H1 (cell line): ENCODE measurements around the gene MT1B. TPM values are rescaled to one million over a fixed set of nuclear protein-coding genes. Genes with fewer than 3 reads are reported as not detected.

Experiments used
- CTCF ChIA-PET: fragments of 300-600 bp; sonication (Branson Sonifier 250); formaldehyde crosslinking; loops from one replicate; lab custom pipeline; 2021; ENCODE audit not compliant: partially characterized antibody; lab: Charles Lee
- POLR2A ChIA-PET: fragments of 300-600 bp; sonication (Branson Sonifier 250); formaldehyde crosslinking; loops from one replicate; lab custom pipeline; 2021; ENCODE audit warnings: inconsistent platforms; ENCODE audit not compliant: partially characterized antibody; lab: Charles Lee
- DNase-seq, 2 experiments: peaks; one replicate each; pipeline versions ENCODE4 v3.0.0 to v3.0.0-alpha.2; 2010 to 2022; ENCODE audit warnings: low spot score in 2 of 2, low read depth in 1 of 2, mixed read lengths in 1 of 2
- FAIRE-seq: peaks from 2 replicates; lab custom pipeline; 2011; peaks lifted over from hg19 to GRCh38; lab: Jason Lieb, UNC
- H2AFZ ChIP-seq: 2 replicates; pipeline ENCODE4 v1.8.1; 2012; ENCODE audit warnings: low read length, inconsistent platforms
- H2AK5ac ChIP-seq: 2 replicates; pipeline ENCODE4 v1.6.1; 2013; ENCODE audit warnings: low read depth, low read length
- H2BK120ac ChIP-seq: replicated peaks from 2 replicates; pipeline ENCODE3; 2013; ENCODE audit warnings: low read depth, low read length, inconsistent platforms
- H2BK12ac ChIP-seq: 2 replicates; pipeline ENCODE4 v1.6.1; 2013; ENCODE audit warnings: low read depth, low read length
- H2BK15ac ChIP-seq: 2 replicates; pipeline ENCODE4 v1.6.1; 2013; ENCODE audit warnings: low read length
- H2BK20ac ChIP-seq: 2 replicates; pipeline ENCODE4 v1.6.1; 2013; ENCODE audit warnings: low read length
- H2BK5ac ChIP-seq: 2 replicates; pipeline ENCODE4 v1.6.1; 2013; ENCODE audit warnings: low read depth, low read length
- H3K14ac ChIP-seq: 2 replicates; pipeline ENCODE4 v1.6.1; 2013; ENCODE audit warnings: inconsistent platforms; ENCODE audit not compliant: insufficient read length
- H3K18ac ChIP-seq: 2 replicates; pipeline ENCODE4 v1.6.1; 2013; ENCODE audit warnings: low read length; ENCODE audit errors: extremely low read depth
- H3K23ac ChIP-seq: 2 replicates; pipeline ENCODE4 v1.6.1; 2013; ENCODE audit warnings: inconsistent platforms; ENCODE audit not compliant: insufficient read length
- H3K23me2 ChIP-seq: 2 replicates; pipeline ENCODE4 v1.6.1; 2013; ENCODE audit warnings: low read depth, low read length
- H3K27ac ChIP-seq: 2 replicates; pipeline ENCODE4 v1.6.1; 2011; ENCODE audit warnings: low read depth, low read length, inconsistent platforms
- H3K27me3 ChIP-seq, 4 experiments: replicated peaks in 1 of 4; 1 replicate in 1 of 4; 2 replicates in 3 of 4; pipeline versions ENCODE4 v1.6.1 to v1.8.1; 2011 to 2013; ENCODE audit warnings: low read length in 3 of 4, mild to moderate bottlenecking in 3 of 4, inconsistent platforms in 2 of 4, mixed read lengths in 2 of 4, moderate library complexity in 1 of 4; ENCODE audit not compliant: control insufficient read depth in 3 of 4, insufficient read depth in 3 of 4; ENCODE audit errors: extremely low read depth in 1 of 4
- H3K36me3 ChIP-seq, 4 experiments: 2 replicates each; pipeline versions ENCODE4 v1.6.1 to v1.8.1; 2011 to 2013; ENCODE audit warnings: mild to moderate bottlenecking in 4 of 4, low read length in 3 of 4, moderate library complexity in 2 of 4, control low read depth in 1 of 4, inconsistent platforms in 1 of 4; ENCODE audit not compliant: insufficient read depth in 4 of 4, control insufficient read depth in 2 of 4
- H3K4ac ChIP-seq: replicated peaks from 2 replicates; pipeline ENCODE3; 2013; ENCODE audit warnings: low read length, low read depth, mixed read lengths, inconsistent platforms; ENCODE audit not compliant: insufficient read length
- H3K4me1 ChIP-seq, 4 experiments: replicated peaks in 1 of 4; 1 replicate in 1 of 4; 2 replicates in 3 of 4; pipeline versions ENCODE4 v1.6.1 to v1.8.1; 2011 to 2013; ENCODE audit warnings: low read length in 3 of 4, inconsistent platforms in 2 of 4, mixed read lengths in 1 of 4; ENCODE audit not compliant: insufficient read depth in 4 of 4, control insufficient read depth in 3 of 4
- H3K4me2 ChIP-seq, 2 experiments: 2 replicates each; pipeline versions ENCODE4 v1.6.1 to v1.8.1; 2011 to 2013; ENCODE audit warnings: low read depth in 2 of 2, low read length in 2 of 2, control low read depth in 1 of 2, inconsistent platforms in 1 of 2, mild to moderate bottlenecking in 1 of 2; ENCODE audit not compliant: insufficient read depth in 1 of 2
- H3K4me3 ChIP-seq, 4 experiments: fragments of 200-600, 300-600 bp in 1 of 4; sonication (generic), shearing (Covaris generic), sonication (Bioruptor Twin) in 1 of 4; 2 replicates each; pipeline versions ENCODE4 v1.5.1 to v1.8.1; 2011 to 2016; ENCODE audit warnings: low read length in 4 of 4, low read depth in 3 of 4, control low read depth in 2 of 4, inconsistent platforms in 2 of 4, mild to moderate bottlenecking in 2 of 4, mixed read lengths in 1 of 4, moderate library complexity in 1 of 4; ENCODE audit not compliant: insufficient read depth in 2 of 4; ENCODE audit errors: extremely low read depth in 1 of 4
- H3K56ac ChIP-seq: replicated peaks from 2 replicates; pipeline ENCODE3; 2013; ENCODE audit warnings: low read depth, mild to moderate bottlenecking, mixed read lengths, low read length, inconsistent platforms; ENCODE audit not compliant: insufficient read length
- H3K79me1 ChIP-seq: 2 replicates; pipeline ENCODE4 v1.6.1; 2013; ENCODE audit warnings: low read depth, low read length, control low read depth
- H3K79me2 ChIP-seq, 2 experiments: 2 replicates each; pipeline versions ENCODE4 v1.6.1 to v1.8.1; 2012 to 2013; ENCODE audit warnings: low read length in 2 of 2, mild to moderate bottlenecking in 2 of 2, inconsistent platforms in 1 of 2; ENCODE audit not compliant: insufficient read depth in 2 of 2, control insufficient read depth in 1 of 2
- H3K9ac ChIP-seq, 4 experiments: replicated peaks in 1 of 4; 1 replicate in 1 of 4; 2 replicates in 3 of 4; pipeline versions ENCODE4 v1.6.1 to v1.8.1; 2011 to 2013; ENCODE audit warnings: low read depth in 3 of 4, low read length in 3 of 4, control low read depth in 2 of 4, mild to moderate bottlenecking in 2 of 4, moderate library complexity in 2 of 4, inconsistent platforms in 1 of 4; ENCODE audit errors: extremely low read depth in 1 of 4
- H3K9me3 ChIP-seq, 2 experiments: 2 replicates each; pipeline versions ENCODE4 v1.6.1 to v1.8.1; 2012 to 2013; ENCODE audit warnings: mild to moderate bottlenecking in 2 of 2, moderate library complexity in 2 of 2, control low read depth in 1 of 2, inconsistent platforms in 1 of 2, low read depth in 1 of 2, low read length in 1 of 2, mixed read lengths in 1 of 2; ENCODE audit not compliant: insufficient read depth in 2 of 2
- H4K20me1 ChIP-seq, 2 experiments: replicated peaks in 1 of 2; 2 replicates each; pipeline versions ENCODE3 to v1.8.1; 2011 to 2013; ENCODE audit warnings: inconsistent platforms in 2 of 2, low read length in 2 of 2, mild to moderate bottlenecking in 1 of 2; ENCODE audit not compliant: insufficient read depth in 2 of 2, control insufficient read depth in 1 of 2
- H4K5ac ChIP-seq: 2 replicates; pipeline ENCODE4 v1.6.1; 2013; ENCODE audit warnings: low read length, low read depth, mixed read lengths, inconsistent platforms; ENCODE audit not compliant: insufficient read length
- H4K8ac ChIP-seq: 2 replicates; pipeline ENCODE4 v1.8.0; 2013; ENCODE audit warnings: mild to moderate bottlenecking, moderate library complexity, low read length, inconsistent platforms; ENCODE audit not compliant: insufficient read depth; ENCODE audit errors: extremely low read depth
- H4K91ac ChIP-seq: replicated peaks from 2 replicates; pipeline ENCODE3; 2013; ENCODE audit warnings: low read length, mixed read lengths, inconsistent platforms; ENCODE audit not compliant: insufficient read length
- BACH1 ChIP-seq: IDR thresholded peaks from 2 replicates; pipeline ENCODE4 v1.6.1; 2012; ENCODE audit warnings: low read length, improper control_type of control experiment
- EGR1 ChIP-seq: IDR thresholded peaks from 2 replicates; pipeline ENCODE4 v1.6.1; 2011; ENCODE audit warnings: low read depth, low read length, borderline replicate concordance
- EP300 ChIP-seq, 2 experiments: IDR thresholded peaks; 1 replicate in 1 of 2; 2 replicates in 1 of 2; pipeline ENCODE4 v1.6.1; 2011 to 2012; ENCODE audit warnings: low read depth in 2 of 2, low read length in 2 of 2, mild to moderate bottlenecking in 2 of 2, borderline replicate concordance in 1 of 2, inconsistent platforms in 1 of 2, moderate library complexity in 1 of 2
- FOSL1 ChIP-seq: IDR thresholded peaks from 2 replicates; pipeline ENCODE4 v1.6.1; 2011; ENCODE audit warnings: mild to moderate bottlenecking, low read depth, low read length, moderate library complexity; ENCODE audit not compliant: insufficient read depth
- KDM4A ChIP-seq: IDR thresholded peaks from one replicate; pipeline ENCODE4 v1.7.1; 2012; ENCODE audit warnings: low read depth, mild to moderate bottlenecking, moderate library complexity, low read length, inconsistent platforms; ENCODE audit not compliant: severe bottlenecking
- POLR2A ChIP-seq, 2 experiments: IDR thresholded peaks; 1 replicate in 1 of 2; 2 replicates in 1 of 2; pipeline ENCODE4 v1.6.1; 2011; ENCODE audit warnings: low read depth in 2 of 2, low read length in 2 of 2, mild to moderate bottlenecking in 2 of 2; ENCODE audit errors: control extremely low read depth in 1 of 2
- POU5F1 ChIP-seq: IDR thresholded peaks from 2 replicates; pipeline ENCODE4 v1.6.1; 2011; ENCODE audit warnings: low read depth, mild to moderate bottlenecking, low read length, moderate library complexity
- SAP30 ChIP-seq: fragments of 300-600 bp; sonication (generic); IDR thresholded peaks from 2 replicates; pipeline ENCODE4 v1.7.1; 2012; ENCODE audit warnings: low read length, moderate library complexity, mild to moderate bottlenecking, inconsistent platforms; ENCODE audit not compliant: insufficient read depth, insufficient replicate concordance
- SIN3A ChIP-seq, 2 experiments: IDR thresholded peaks in 1 of 2; conservative IDR thresholded peaks in 1 of 2; 2 replicates each; pipeline ENCODE4 v1.6.1; 2011 to 2012; ENCODE audit warnings: low read length in 2 of 2, improper control_type of control experiment in 1 of 2, low read depth in 1 of 2, mild to moderate bottlenecking in 1 of 2
- ZNF274 ChIP-seq: IDR thresholded peaks from 2 replicates; pipeline ENCODE4 v1.7.0; 2012; ENCODE audit warnings: low read length, borderline replicate concordance; ENCODE audit errors: extremely low read depth
- WGBS, 2 experiments: shearing (Covaris generic) in 1 of 2; methylation state at CpG; one replicate each; pipeline versions ENCODE4 v1.1.6 to v1.1.7; 2013 to 2015; ENCODE audit warnings: low lambda C conversion rate in 2 of 2, mixed read lengths in 2 of 2, inconsistent platforms in 1 of 2, low coverage in 1 of 2, missing lambda C conversion rate in 1 of 2; ENCODE audit not compliant: insufficient replicate concordance in 2 of 2, insufficient coverage in 1 of 2, insufficient read length in 1 of 2; ENCODE audit errors: extremely low coverage in 1 of 2, missing lambda C conversion rate in 1 of 2; 5-methylcytosine and 5-hydroxymethylcytosine counted together
- polyA plus RNA-seq, 7 experiments: library from polyadenylated mRNA; depleted of rRNA in 3 of 7; stranded (reverse) in 5 of 7; unstranded in 2 of 7; fragments of >200 nt in 5 of 7; fragments of 200-250 nt in 2 of 7; gene quantifications; 1 replicate in 5 of 7; 2 replicates in 1 of 7; 4 replicates in 1 of 7; pipeline versions ENCODE4 v1.2.1 to v1.2.3, GENCODE V29; 2011 to 2013; ENCODE audit warnings: missing spikeins in 2 of 7, mixed read lengths in 2 of 7
- total RNA-seq: library from RNA; stranded (reverse); fragmentation: NEBNext Ultra II Directional; extraction: Animal tissue kit (Norgen Biotek cat#: 25700); gene quantifications from 2 replicates; pipeline ENCODE4 v1.2.1, GENCODE V29; 2021
- TF ChIP-seq, protein P1 (sequence below), 3 experiments: IDR thresholded peaks; 1 replicate in 2 of 3; 2 replicates in 1 of 3; pipeline versions ENCODE4 v1.5.1 to v1.6.1; 2011; ENCODE audit warnings: low read length in 3 of 3, mild to moderate bottlenecking in 3 of 3, inconsistent platforms in 2 of 3, low read depth in 1 of 3, moderate library complexity in 1 of 3; ENCODE audit not compliant: insufficient read depth in 1 of 3; ENCODE audit errors: control extremely low read depth in 1 of 3

The MT1B gene
- total and polyA plus RNA-seq, 2 of the 8 experiments (the other 6 are each of a cell fraction or from before 2014, with no cell fraction given): not detected

DNA sequence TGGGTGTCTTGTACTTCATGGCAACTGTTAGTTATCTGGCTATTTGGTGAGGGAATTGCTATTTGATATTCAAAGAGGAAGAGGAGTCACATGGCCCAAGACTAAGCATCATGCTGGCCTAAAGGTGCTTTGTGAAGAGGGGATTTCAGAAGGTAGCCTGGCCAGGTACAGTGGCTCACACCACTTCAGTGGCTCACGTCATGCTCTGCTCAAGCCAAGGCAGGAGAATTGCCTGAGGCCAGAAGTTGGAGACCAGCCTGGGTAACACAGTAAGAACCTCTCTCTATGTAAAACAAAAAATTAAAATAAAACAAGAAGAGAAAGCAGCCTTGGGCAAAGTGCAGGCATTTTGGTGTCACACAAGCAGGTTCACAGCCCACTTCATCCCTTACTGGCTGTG lies 6.4 kb upstream of the MT1B start:
- no peak overlapping the region for H2BK20ac ChIP-seq
- H3K18ac ChIP-seq: no peak overlapping the region
- H3K23ac ChIP-seq: no peak overlapping the region
- no peaks in the 10 kb centered on the region for H3K79me2 ChIP-seq
- H2BK15ac ChIP-seq: no peak overlapping the region
- DNase-seq (no peak), FAIRE-seq (no peak)
- no peak overlapping the region for H2AFZ ChIP-seq
- H4K8ac ChIP-seq: no peak overlapping the region
- no peak overlapping the region for H3K4me2 ChIP-seq
- no peak overlapping the region for H3K14ac ChIP-seq
- H3K56ac ChIP-seq: no peak overlapping the region
- peaks cover 4 to 17% of the 10 kb centered on the region in 2 experiments for H4K20me1 ChIP-seq
- peaks cover 0 to 18% (median 7%) of the 10 kb centered on the region in 4 experiments; a peak in 6 of 7 replicates for H3K4me1 ChIP-seq
- H2BK120ac ChIP-seq: no peak overlapping the region
- 64% methylated on average over 1 of the region's 1 CpG; no CpG with 5 or more reads in 1 of the 2 experiments for WGBS, 2 experiments
- H3K9me3 ChIP-seq: no peaks in the 10 kb centered on the region
- H3K4ac ChIP-seq: no peak overlapping the region
- H4K5ac ChIP-seq: no peak overlapping the region
- no peaks in the 10 kb centered on the region for H3K36me3 ChIP-seq
- no peak overlapping the region for H3K27ac ChIP-seq
- H2BK5ac ChIP-seq: no peak overlapping the region
- H2AK5ac ChIP-seq: no peak overlapping the region
- H3K27me3 ChIP-seq: peaks cover 75 to 97% (median 92%) of the 10 kb centered on the region in 4 experiments
- no peak overlapping the region for H3K9ac ChIP-seq
- H4K91ac ChIP-seq: no peak overlapping the region
- ChIA-PET CTCF (interaction anchor here (1.4 to 3.1 kb wide), 2 partner anchors 32 to 43 kb away, joined by 5 to 29 read pairs; no protein-coding TSS in a partner anchor), POLR2A (interaction anchor here (0.8 to 1.1 kb wide), 2 partner anchors 13 to 19 kb away, joined by 3 read pairs; no protein-coding TSS in a partner anchor)
- peaks cover 4% of the 10 kb centered on the region; the same call in 1 of the 2 replicates for H3K23me2 ChIP-seq
- H3K79me1 ChIP-seq: no peaks in the 10 kb centered on the region
- no peak overlapping the region for H3K4me3 ChIP-seq
- no peak overlapping the region for H2BK12ac ChIP-seq
- no peak for TF ChIP-seq KDM4A
- no peak for TF ChIP-seq POLR2A (IDR thresholded peaks at IDR 0.05; ENCODE audit: control extremely low read depth in 1 of 2, low read depth in 2 of 2, low read length in 2 of 2)
- no peak for TF ChIP-seq ZNF274
- no peak for TF ChIP-seq EP300 (IDR thresholded peaks at IDR 0.05; ENCODE audit: borderline replicate concordance in 1 of 2, low read depth in 2 of 2, low read length in 2 of 2)
- TF ChIP-seq SAP30: no peak
- TF ChIP-seq, protein P1, sequence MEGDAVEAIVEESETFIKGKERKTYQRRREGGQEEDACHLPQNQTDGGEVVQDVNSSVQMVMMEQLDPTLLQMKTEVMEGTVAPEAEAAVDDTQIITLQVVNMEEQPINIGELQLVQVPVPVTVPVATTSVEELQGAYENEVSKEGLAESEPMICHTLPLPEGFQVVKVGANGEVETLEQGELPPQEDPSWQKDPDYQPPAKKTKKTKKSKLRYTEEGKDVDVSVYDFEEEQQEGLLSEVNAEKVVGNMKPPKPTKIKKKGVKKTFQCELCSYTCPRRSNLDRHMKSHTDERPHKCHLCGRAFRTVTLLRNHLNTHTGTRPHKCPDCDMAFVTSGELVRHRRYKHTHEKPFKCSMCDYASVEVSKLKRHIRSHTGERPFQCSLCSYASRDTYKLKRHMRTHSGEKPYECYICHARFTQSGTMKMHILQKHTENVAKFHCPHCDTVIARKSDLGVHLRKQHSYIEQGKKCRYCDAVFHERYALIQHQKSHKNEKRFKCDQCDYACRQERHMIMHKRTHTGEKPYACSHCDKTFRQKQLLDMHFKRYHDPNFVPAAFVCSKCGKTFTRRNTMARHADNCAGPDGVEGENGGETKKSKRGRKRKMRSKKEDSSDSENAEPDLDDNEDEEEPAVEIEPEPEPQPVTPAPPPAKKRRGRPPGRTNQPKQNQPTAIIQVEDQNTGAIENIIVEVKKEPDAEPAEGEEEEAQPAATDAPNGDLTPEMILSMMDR (IDR thresholded peaks at IDR 0.05; ENCODE audit: control extremely low read depth in 1 of 3, insufficient read depth in 1 of 3, low read depth in 1 of 3, low read length in 3 of 3): no peak
- no peak for TF ChIP-seq SIN3A (conservative IDR thresholded peaks at IDR 0.05 in 1 of 2, IDR thresholded peaks at IDR 0.05 in 1 of 2; ENCODE audit: low read depth in 1 of 2, low read length in 2 of 2)
- no peak for TF ChIP-seq FOSL1
- TF ChIP-seq POU5F1: no peak
- TF ChIP-seq EGR1: no peak
- TF ChIP-seq BACH1: no peak
